Breast epithelium (tissue), 4 donors: ENCODE measurements around the gene TMEM245. TPM values are rescaled to one million over a fixed set of nuclear protein-coding genes. Genes with fewer than 3 reads are reported as not detected.

Experiments
- DNase-seq, 2 donors: peaks; one replicate each; pipeline ENCODE4 v3.0.0-alpha.2; 2019; ENCODE audit warnings: low spot score in 2 of 2
- H3K27ac ChIP-seq, 2 donors: fragments of 200-600 bp; sonication (generic) in 1 of 2; one replicate each; pipeline ENCODE4 v1.5.1; 2016 to 2019; ENCODE audit warnings: mild to moderate bottlenecking in 1 of 2
- H3K27me3 ChIP-seq, 2 donors: fragments of 200-600 bp; sonication (generic) in 1 of 2; one replicate each; pipeline versions ENCODE4 v1.5.1 to v1.6.0; 2017 to 2019; ENCODE audit warnings: control low read depth in 1 of 2, mild to moderate bottlenecking in 1 of 2
- H3K36me3 ChIP-seq: fragments of 200-600 bp; one replicate; pipeline ENCODE4 v1.5.1; 2019
- H3K4me1 ChIP-seq, 2 donors: fragments of 200-600 bp; sonication (generic); one replicate each; pipeline ENCODE4 v1.5.1; 2016 to 2019; ENCODE audit warnings: control low read depth in 1 of 2
- H3K4me3 ChIP-seq, 3 donors: fragments of 200-600 bp; sonication (generic); 1 replicate in 2 of 3; 2 replicates in 1 of 3; pipeline ENCODE4 v1.5.1; 2016 to 2019; ENCODE audit warnings: mild to moderate bottlenecking in 3 of 3, moderate library complexity in 2 of 3
- H3K9me3 ChIP-seq, 2 donors: fragments of 200-600 bp; sonication (generic) in 1 of 2; one replicate each; pipeline ENCODE4 v1.5.1; 2016 to 2019; ENCODE audit warnings: control low read depth in 1 of 2
- POLR2A ChIP-seq: fragments of 450-650 bp; IDR thresholded peaks from one replicate; pipeline ENCODE4 v1.6.1; 2016; ENCODE audit warnings: antibody characterized with exemption, mild to moderate bottlenecking, moderate library complexity
- POLR2AphosphoS5 ChIP-seq, 3 donors: sonication (generic); formaldehyde crosslinking; IDR thresholded peaks; one replicate each; pipeline ENCODE4 v1.6.1; 2017; ENCODE audit warnings: antibody characterized with exemption in 3 of 3
- intact Hi-C: fragments of 100-400 bp; cut with DNase I; formaldehyde crosslinking; loops from one replicate; pipeline ENCODE4 v1.15.1; 2023; ENCODE audit warnings: low total_unique reads
- total RNA-seq, 3 donors: library from RNA; depleted of rRNA; stranded (reverse); fragments of >200 nt; gene quantifications; one replicate each; pipeline ENCODE4 v1.1.0, GENCODE V29; 2016
- TF ChIP-seq, protein P1 (sequence below), 3 donors: fragments of 450-650 bp; IDR thresholded peaks; one replicate each; pipeline ENCODE4 v1.5.1; 2016 to 2017; ENCODE audit warnings: antibody characterized with exemption in 3 of 3, mild to moderate bottlenecking in 3 of 3, moderate library complexity in 3 of 3

TMEM245 gene
- total RNA-seq, 3 donors from 2014 or later = 47.5 to 95.7 (median 74.9) TPM

DNA sequence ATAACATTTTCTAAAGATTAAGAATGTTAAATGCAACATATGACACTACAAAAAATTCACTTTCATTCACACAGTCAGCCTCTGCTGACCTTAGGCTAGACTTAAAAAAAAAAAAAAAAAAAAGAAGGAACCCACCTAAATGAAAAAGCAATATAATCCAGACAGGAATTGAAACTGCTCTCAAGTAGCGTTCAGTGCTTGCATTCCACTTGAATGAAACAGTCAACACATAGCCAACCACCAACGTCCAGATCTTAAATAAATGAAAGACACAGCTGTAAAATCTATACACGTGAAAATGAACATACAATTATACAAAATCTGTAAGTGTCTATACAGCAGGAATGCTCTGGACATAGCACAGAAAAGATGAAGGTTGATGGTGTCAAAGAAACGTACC is 11.4 kb downstream of the TMEM245 start:
- no peak for DNase-seq
- Histone ChIP-seq H3K9me3 (no peaks in the 10 kb centered on the region), H3K36me3 (no peaks in the 10 kb centered on the region), H3K27me3 (no peaks in the 10 kb centered on the region), H3K4me1 (peaks cover 0 to 5% of the 10 kb centered on the region in 2 donors), H3K27ac (no peak overlapping the region), H3K4me3 (no peak overlapping the region)
- intact Hi-C loops = no loop called here
- TF ChIP-seq, protein P1, sequence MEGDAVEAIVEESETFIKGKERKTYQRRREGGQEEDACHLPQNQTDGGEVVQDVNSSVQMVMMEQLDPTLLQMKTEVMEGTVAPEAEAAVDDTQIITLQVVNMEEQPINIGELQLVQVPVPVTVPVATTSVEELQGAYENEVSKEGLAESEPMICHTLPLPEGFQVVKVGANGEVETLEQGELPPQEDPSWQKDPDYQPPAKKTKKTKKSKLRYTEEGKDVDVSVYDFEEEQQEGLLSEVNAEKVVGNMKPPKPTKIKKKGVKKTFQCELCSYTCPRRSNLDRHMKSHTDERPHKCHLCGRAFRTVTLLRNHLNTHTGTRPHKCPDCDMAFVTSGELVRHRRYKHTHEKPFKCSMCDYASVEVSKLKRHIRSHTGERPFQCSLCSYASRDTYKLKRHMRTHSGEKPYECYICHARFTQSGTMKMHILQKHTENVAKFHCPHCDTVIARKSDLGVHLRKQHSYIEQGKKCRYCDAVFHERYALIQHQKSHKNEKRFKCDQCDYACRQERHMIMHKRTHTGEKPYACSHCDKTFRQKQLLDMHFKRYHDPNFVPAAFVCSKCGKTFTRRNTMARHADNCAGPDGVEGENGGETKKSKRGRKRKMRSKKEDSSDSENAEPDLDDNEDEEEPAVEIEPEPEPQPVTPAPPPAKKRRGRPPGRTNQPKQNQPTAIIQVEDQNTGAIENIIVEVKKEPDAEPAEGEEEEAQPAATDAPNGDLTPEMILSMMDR (IDR thresholded peaks at IDR 0.05) = no peak
- TF ChIP-seq POLR2A (no peak), POLR2AphosphoS5 (IDR thresholded peaks at IDR 0.05) (no peak)

DNA sequence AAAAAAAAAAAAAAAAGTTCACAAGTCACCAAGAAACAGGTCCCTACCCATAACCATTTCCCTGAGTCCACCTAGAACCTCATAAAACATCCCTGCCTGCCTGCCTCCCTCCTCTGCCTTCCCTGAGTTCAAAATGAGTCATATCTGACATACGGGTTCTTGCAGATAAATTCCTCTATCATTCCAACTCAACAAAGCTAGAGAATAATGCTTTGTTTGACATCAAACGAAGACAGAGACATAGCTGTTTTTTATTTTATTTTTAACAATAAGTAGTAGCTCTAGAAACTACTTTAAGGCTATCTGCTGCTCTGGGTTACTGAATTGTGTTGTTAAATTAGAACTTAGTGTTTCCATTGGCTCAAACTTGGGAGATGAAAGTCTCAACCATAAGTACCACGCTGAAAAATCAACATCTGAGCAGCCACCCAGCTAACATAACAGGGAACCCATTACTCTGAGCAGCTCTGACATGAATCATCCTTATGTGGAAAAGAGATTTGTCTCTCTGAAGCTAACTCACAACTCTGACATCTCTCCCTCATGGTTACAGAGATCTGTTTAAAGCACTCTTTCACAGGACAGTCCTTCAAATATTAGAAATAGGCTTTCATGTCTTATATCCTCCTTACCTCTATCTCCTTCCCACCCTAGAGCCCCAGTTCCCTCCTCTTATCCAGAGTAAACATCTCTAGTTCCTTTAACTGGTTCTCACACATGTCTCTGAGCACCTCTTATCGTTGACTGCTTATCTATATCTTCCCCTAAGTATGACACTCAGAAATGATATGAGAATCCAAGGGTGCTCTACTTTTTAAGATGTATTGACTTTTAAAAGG is 12.1 kb downstream of the TMEM245 start:
- TF ChIP-seq, protein P1 (IDR thresholded peaks at IDR 0.05) = no peak
- no peak for TF ChIP-seq POLR2A
- no peak for TF ChIP-seq POLR2AphosphoS5 (IDR thresholded peaks at IDR 0.05)
- Histone ChIP-seq H3K27me3 (no peaks in the 10 kb centered on the region), H3K4me1 (peaks cover 0 to 5% of the 10 kb centered on the region in 2 donors), H3K36me3 (no peaks in the 10 kb centered on the region), H3K4me3 (no peak overlapping the region), H3K27ac (no peak overlapping the region), H3K9me3 (no peaks in the 10 kb centered on the region)
- intact Hi-C loops = no loop called here
- DNase-seq = no peak

DNA sequence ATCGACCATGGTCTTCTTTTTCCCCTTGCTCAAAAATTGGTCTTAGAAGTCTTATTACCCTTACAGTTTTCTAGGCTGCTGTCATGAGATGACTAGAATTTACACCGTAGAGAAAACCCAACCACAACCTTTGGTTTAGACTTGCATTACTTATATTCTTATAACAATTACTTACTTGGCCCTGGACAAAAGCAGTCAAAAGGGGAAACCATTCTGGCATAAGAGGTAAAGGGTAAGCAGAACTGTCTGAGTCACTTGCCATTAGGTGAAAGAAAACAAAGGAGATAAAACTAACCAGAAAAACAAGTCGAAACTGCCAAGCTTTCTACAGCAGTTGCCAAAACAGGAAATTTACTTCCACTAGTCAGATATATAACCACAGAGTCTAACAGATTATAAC is 17.9 kb downstream of the TMEM245 start:
- no peak for TF ChIP-seq POLR2AphosphoS5 (IDR thresholded peaks at IDR 0.05)
- TF ChIP-seq, protein P1 (IDR thresholded peaks at IDR 0.05) = no peak
- no peak for TF ChIP-seq POLR2A
- peaks cover 15 to 28% of the 10 kb centered on the region in 2 donors for H3K4me1 ChIP-seq
- H3K27me3 ChIP-seq = no peaks in the 10 kb centered on the region
- intact Hi-C loops = no loop called here
- H3K4me3 ChIP-seq = peak overlapping the region in 1 of 3 donors; percentile 26
- no peak for DNase-seq
- H3K36me3 ChIP-seq = no peaks in the 10 kb centered on the region
- H3K27ac ChIP-seq = peak overlapping the region; percentile 45 to 56
- H3K9me3 ChIP-seq = no peaks in the 10 kb centered on the region

DNA sequence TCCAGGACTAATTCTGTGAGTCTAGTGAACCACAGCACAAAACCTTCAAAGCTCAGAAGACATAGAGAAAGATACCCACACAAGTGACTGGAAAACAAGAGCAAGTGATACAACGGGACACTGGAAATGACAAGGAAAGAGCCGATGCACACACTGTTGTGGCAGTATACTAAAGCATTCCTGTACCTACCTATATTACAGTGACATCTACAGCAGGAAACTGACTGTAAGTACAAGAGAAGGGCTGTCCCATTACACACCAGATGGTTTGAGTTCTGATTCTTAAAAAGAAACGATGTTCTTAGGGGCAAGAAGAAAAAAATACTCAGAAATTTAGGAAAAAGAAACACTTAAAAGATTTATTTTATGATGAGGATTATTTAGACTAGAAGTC is 18.5 kb downstream of the TMEM245 start:
- Histone ChIP-seq H3K9me3 (no peaks in the 10 kb centered on the region), H3K36me3 (no peaks in the 10 kb centered on the region), H3K4me3 (no peak overlapping the region), H3K27ac (peak overlapping the region; percentile 45 to 56), H3K27me3 (no peaks in the 10 kb centered on the region), H3K4me1 (peaks cover 15 to 28% of the 10 kb centered on the region in 2 donors)
- no peak for DNase-seq
- TF ChIP-seq POLR2A = no peak
- no peak for TF ChIP-seq POLR2AphosphoS5 (IDR thresholded peaks at IDR 0.05)
- TF ChIP-seq, protein P1 (IDR thresholded peaks at IDR 0.05) = no peak
- intact Hi-C loops = no loop called here

DNA sequence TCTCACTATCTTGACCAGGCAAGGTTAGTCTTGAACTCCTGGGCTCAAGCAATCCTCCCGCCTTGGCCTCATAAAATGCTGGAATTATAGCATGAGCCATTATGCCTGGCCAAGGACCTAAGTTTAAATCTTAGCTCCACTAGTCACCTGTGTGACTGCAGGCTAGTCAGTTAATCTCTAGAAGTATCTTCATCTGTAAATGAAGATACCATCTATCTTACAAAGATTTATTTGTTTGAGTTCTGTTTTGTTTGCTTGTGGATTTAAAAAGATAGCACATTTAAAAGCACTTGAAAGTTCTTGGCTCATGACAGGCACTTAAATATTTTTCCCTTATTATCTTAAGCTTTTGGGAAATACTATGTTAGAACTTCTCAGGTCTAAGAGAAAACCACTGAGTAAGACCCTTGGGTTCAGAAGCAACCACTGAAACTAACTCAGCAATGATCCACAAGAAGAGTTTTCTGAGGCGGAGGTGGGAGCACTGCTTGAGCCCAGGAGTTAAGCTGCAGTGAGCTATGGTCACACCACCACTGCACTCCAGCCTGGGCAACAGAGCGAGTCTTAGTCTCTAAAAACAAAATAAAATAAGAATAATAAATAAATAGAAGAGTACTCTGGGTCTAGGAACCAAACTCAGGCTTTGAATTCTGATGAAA is 19.1 kb downstream of the TMEM245 start:
- peaks cover 15 to 28% of the 10 kb centered on the region in 2 donors for H3K4me1 ChIP-seq
- no peaks in the 10 kb centered on the region for H3K9me3 ChIP-seq
- H3K27me3 ChIP-seq = no peaks in the 10 kb centered on the region
- intact Hi-C loops = no loop called here
- no peaks in the 10 kb centered on the region for H3K36me3 ChIP-seq
- peak overlapping the region in 1 of 2 donors; percentile 56 for H3K27ac ChIP-seq
- TF ChIP-seq POLR2A = no peak
- TF ChIP-seq, protein P1 (IDR thresholded peaks at IDR 0.05) = no peak
- TF ChIP-seq POLR2AphosphoS5 (IDR thresholded peaks at IDR 0.05) = no peak
- no peak overlapping the region for H3K4me3 ChIP-seq
- DNase-seq = no peak
